Fibroblast of the aortic adventitia (primary cell): Measurements from ENCODE around the gene SUMO4. TPM values are rescaled to one million over a fixed set of nuclear protein-coding genes. Genes with fewer than 3 reads are reported as not detected.

Experiments used
- DNase-seq: peaks from one replicate; pipeline ENCODE4 v3.0.0-alpha.2; 2010; ENCODE audit warnings: low read depth
- H3K4me3 ChIP-seq: 2 replicates; pipeline ENCODE4 v1.5.1; 2011; ENCODE audit warnings: low read depth, mild to moderate bottlenecking, control low read depth, low read length, moderate library complexity
- CTCF ChIP-seq: IDR thresholded peaks from 2 replicates; pipeline ENCODE4 v1.5.1; 2011; ENCODE audit warnings: mild to moderate bottlenecking, low read length, control low read depth, inconsistent platforms; ENCODE audit not compliant: insufficient read depth
- total RNA-seq: library from RNA; depleted of rRNA; stranded (reverse); fragments of >200 nt; gene quantifications from 2 replicates; pipeline ENCODE4 v1.2.3, GENCODE V29; 2012; ENCODE audit warnings: low replicate concordance

The SUMO4 gene
- total RNA-seq, 1 donor, result 3.8 TPM

GRCh38 chr6:149414821-149415220 lies 14.8 kb downstream of the SUMO4 start:
- no peak overlapping the region for H3K4me3 ChIP-seq
- no peak for DNase-seq
- no peak for TF ChIP-seq CTCF

- no peak overlapping the region for H3K4me3 ChIP-seq
- no peak for TF ChIP-seq CTCF
- no peak for DNase-seq
Observed at GRCh38 chr6:149419696-149420404, 19.8 kb downstream of the SUMO4 start.

- no peak for DNase-seq
- no peak for TF ChIP-seq CTCF
- H3K4me3 ChIP-seq, result no peak overlapping the region
Observed at GRCh38 chr6:149421132-149421531, 21.1 kb downstream of the SUMO4 start.

- no peak overlapping the region for H3K4me3 ChIP-seq
- TF ChIP-seq CTCF, result no peak
- no peak for DNase-seq
Observed at GRCh38 chr6:149422581-149422980, 22.5 kb downstream of the SUMO4 start.

- TF ChIP-seq CTCF, result no peak
- no peak for DNase-seq
- no peak overlapping the region for H3K4me3 ChIP-seq
Observed at GRCh38 chr6:149423964-149424440, 23.9 kb downstream of the SUMO4 start.

- TF ChIP-seq CTCF, result no peak
- no peak overlapping the region for H3K4me3 ChIP-seq
- DNase-seq, result no peak
Observed at GRCh38 chr6:149425224-149425623, 25.2 kb downstream of the SUMO4 start.

GRCh38 chr6:149425754-149426153 lies 25.7 kb downstream of the SUMO4 start:
- DNase-seq, result no peak
- no peak overlapping the region for H3K4me3 ChIP-seq
- no peak for TF ChIP-seq CTCF
